Measurements from ENCODE around the gene KIF13A. TPM values are rescaled to one million over a fixed set of nuclear protein-coding genes. Genes with fewer than 3 reads are reported as not detected.

The KIF13A gene
- total RNA-seq, 3 donors from 2014 or later, result 45.6 to 85.9 (median 46.9) TPM

DNA sequence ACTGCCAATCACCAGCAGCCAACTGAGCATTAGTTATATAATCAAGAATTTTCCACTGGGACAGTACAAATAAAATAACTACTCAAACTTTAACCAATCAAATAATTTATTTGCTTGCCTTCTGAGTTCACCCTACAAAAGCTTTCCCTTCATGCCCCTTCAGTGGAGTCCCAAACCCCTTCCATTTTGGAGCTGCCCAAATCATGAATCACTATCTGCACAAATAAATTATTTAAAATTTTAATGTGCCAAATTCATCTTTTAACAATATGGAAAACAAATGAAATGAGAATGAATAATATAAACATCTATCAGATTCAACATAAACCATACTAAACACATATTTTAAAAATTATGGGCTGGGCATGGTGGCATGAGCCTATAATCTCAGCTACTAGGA lies 85.9 kb downstream of the KIF13A start:
- H3K4me3 ChIP-seq, result no peak overlapping the region
- DNase-seq, result no peak
- TF ChIP-seq, protein P1, sequence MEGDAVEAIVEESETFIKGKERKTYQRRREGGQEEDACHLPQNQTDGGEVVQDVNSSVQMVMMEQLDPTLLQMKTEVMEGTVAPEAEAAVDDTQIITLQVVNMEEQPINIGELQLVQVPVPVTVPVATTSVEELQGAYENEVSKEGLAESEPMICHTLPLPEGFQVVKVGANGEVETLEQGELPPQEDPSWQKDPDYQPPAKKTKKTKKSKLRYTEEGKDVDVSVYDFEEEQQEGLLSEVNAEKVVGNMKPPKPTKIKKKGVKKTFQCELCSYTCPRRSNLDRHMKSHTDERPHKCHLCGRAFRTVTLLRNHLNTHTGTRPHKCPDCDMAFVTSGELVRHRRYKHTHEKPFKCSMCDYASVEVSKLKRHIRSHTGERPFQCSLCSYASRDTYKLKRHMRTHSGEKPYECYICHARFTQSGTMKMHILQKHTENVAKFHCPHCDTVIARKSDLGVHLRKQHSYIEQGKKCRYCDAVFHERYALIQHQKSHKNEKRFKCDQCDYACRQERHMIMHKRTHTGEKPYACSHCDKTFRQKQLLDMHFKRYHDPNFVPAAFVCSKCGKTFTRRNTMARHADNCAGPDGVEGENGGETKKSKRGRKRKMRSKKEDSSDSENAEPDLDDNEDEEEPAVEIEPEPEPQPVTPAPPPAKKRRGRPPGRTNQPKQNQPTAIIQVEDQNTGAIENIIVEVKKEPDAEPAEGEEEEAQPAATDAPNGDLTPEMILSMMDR (IDR thresholded peaks at IDR 0.05), result no peak
- intact Hi-C loops (cut with DNase I, micrococcal nuclease), result no loop called here
- no peak for ATAC-seq
- no peaks in the 10 kb centered on the region for H3K36me3 ChIP-seq (ENCODE audit: low read depth)
- peaks cover 4% of the 10 kb centered on the region for H3K9me3 ChIP-seq
- no peaks in the 10 kb centered on the region for H3K4me1 ChIP-seq (ENCODE audit: low read depth)

GRCh38 chr6:17900011-17900410 lies 87.4 kb downstream of the KIF13A start:
- Histone ChIP-seq H3K4me1 (ENCODE audit: low read depth) (no peaks in the 10 kb centered on the region), H3K36me3 (ENCODE audit: low read depth) (no peaks in the 10 kb centered on the region), H3K4me3 (no peak overlapping the region), H3K9me3 (peaks cover 17% of the 10 kb centered on the region)
- intact Hi-C loops (cut with DNase I, micrococcal nuclease), result no loop called here
- no peak for ATAC-seq
- TF ChIP-seq, protein P1 (IDR thresholded peaks at IDR 0.05), result no peak
- DNase-seq, result no peak

GRCh38 chr6:17899491-17899890 lies 87.9 kb downstream of the KIF13A start:
- intact Hi-C loops (cut with DNase I, micrococcal nuclease), result no loop called here
- no peak for ATAC-seq
- Histone ChIP-seq H3K4me1 (ENCODE audit: low read depth) (no peaks in the 10 kb centered on the region), H3K4me3 (no peak overlapping the region), H3K36me3 (ENCODE audit: low read depth) (no peaks in the 10 kb centered on the region), H3K9me3 (peaks cover 22% of the 10 kb centered on the region)
- TF ChIP-seq, protein P1 (IDR thresholded peaks at IDR 0.05), result no peak
- no peak for DNase-seq

GRCh38 chr6:17897681-17898080 lies 89.8 kb downstream of the KIF13A start:
- DNase-seq, result no peak
- Histone ChIP-seq H3K4me1 (ENCODE audit: low read depth) (no peaks in the 10 kb centered on the region), H3K4me3 (no peak overlapping the region), H3K9me3 (peaks cover 28% of the 10 kb centered on the region), H3K36me3 (ENCODE audit: low read depth) (no peaks in the 10 kb centered on the region)
- TF ChIP-seq, protein P1 (IDR thresholded peaks at IDR 0.05), result no peak
- no peak for ATAC-seq
- intact Hi-C loops (cut with DNase I, micrococcal nuclease), result no loop called here

GRCh38 chr6:17894905-17895304 lies 92.5 kb downstream of the KIF13A start:
- no peaks in the 10 kb centered on the region for H3K4me1 ChIP-seq (ENCODE audit: low read depth)
- intact Hi-C loops (cut with DNase I, micrococcal nuclease), result no loop called here
- H3K36me3 ChIP-seq (ENCODE audit: low read depth), result no peaks in the 10 kb centered on the region
- DNase-seq, result no peak
- H3K9me3 ChIP-seq, result peaks cover 28% of the 10 kb centered on the region
- ATAC-seq, result no peak
- no peak overlapping the region for H3K4me3 ChIP-seq
- TF ChIP-seq, protein P1 (IDR thresholded peaks at IDR 0.05), result no peak

- no peaks in the 10 kb centered on the region for H3K4me1 ChIP-seq (ENCODE audit: low read depth)
- TF ChIP-seq, protein P1 (IDR thresholded peaks at IDR 0.05), result no peak
- H3K36me3 ChIP-seq (ENCODE audit: low read depth), result no peaks in the 10 kb centered on the region
- no peak for ATAC-seq
- DNase-seq, result no peak
- peaks cover 28% of the 10 kb centered on the region for H3K9me3 ChIP-seq
- intact Hi-C loops (cut with DNase I, micrococcal nuclease), result no loop called here
- H3K4me3 ChIP-seq, result no peak overlapping the region
Measured at GRCh38 chr6:17894191-17894590, 93.2 kb downstream of the KIF13A start.
